Motor neuron (in vitro differentiated cells): ENCODE results near the gene KCTD7. TPM values are rescaled to one million over a fixed set of nuclear protein-coding genes. Genes with fewer than 3 reads are reported as not detected.
"Not testable (repeated sequence)": the region's sequence is repeated elsewhere in the genome, so short reads cannot be mapped to it uniquely, and the experiment has no call there.

Source experiments
- ATAC-seq, 8 experiments: fragments of 200-7000 bp; cut with Tn5 transposase; replicated peaks in 6 of 8; 2 replicates each; pipeline ENCODE4 v1.8.0; 2021; ENCODE audit warnings: mild to moderate bottlenecking in 8 of 8, moderate library complexity in 8 of 8
- H3K27ac ChIP-seq, 2 donors: fragments of 250-450 bp; sonication (Bioruptor Pico); 2 replicates each; pipeline ENCODE4 v1.9.0; 2021; ENCODE audit warnings: antibody characterized with exemption in 2 of 2, mild to moderate bottlenecking in 2 of 2, moderate library complexity in 1 of 2
- H3K4me1 ChIP-seq, 2 donors: fragments of 250-450 bp; sonication (Bioruptor Pico); replicated peaks in 1 of 2; 2 replicates each; pipeline ENCODE4 v1.6.1; 2021; ENCODE audit warnings: antibody characterized with exemption in 2 of 2, mild to moderate bottlenecking in 2 of 2, moderate library complexity in 1 of 2
- H3K4me3 ChIP-seq, 5 donors: fragments of 250-450 bp; sonication (Bioruptor Pico); 2 replicates each; pipeline ENCODE4 v1.9.0; 2021; ENCODE audit warnings: antibody characterized with exemption in 5 of 5, mild to moderate bottlenecking in 5 of 5, moderate library complexity in 4 of 5
- WGBS, 10 experiments: fragments of 450-650 bp; shearing (Covaris generic); methylation state at CpG; one replicate each; pipeline ENCODE4 v1.0.0; 2022; 5-methylcytosine and 5-hydroxymethylcytosine counted together
- in situ Hi-C, 9 experiments: fragments of 400-800 bp; cut with MboI; loops; one replicate each; pipeline ENCODE4 v1.15.0; 2021; ENCODE audit warnings: low sequenced_read_pairs in 9 of 9, low pct_unique_long_range_greater_than_20kb in 2 of 9; ENCODE audit not compliant: unreplicated experiment in 9 of 9
- total RNA-seq, 8 experiments: library from RNA; unstranded; fragments of 300-600 nt; gene quantifications; 2 replicates each; pipeline versions ENCODE4 v1.2.3 to v1.2.4, GENCODE V29; 2022

Gene KCTD7
- total RNA-seq, 8 experiments from 2014 or later: 6.5 to 34.3 (median 21.1) TPM

GRCh38 chr7:66642186-66642585 lies 13.5 kb downstream of the KCTD7 start:
- 67 to 100% (median 100%) methylated on average over 1 to 3 of the region's 3 CpGs; no CpG with 5 or more reads in 2 of the 10 experiments for WGBS, 10 experiments
- Histone ChIP-seq H3K4me1 (no peaks in the 10 kb centered on the region), H3K27ac (no peak overlapping the region), H3K4me3 (no peak overlapping the region)
- no peak for ATAC-seq
- in situ Hi-C loops: no loop called here

DNA sequence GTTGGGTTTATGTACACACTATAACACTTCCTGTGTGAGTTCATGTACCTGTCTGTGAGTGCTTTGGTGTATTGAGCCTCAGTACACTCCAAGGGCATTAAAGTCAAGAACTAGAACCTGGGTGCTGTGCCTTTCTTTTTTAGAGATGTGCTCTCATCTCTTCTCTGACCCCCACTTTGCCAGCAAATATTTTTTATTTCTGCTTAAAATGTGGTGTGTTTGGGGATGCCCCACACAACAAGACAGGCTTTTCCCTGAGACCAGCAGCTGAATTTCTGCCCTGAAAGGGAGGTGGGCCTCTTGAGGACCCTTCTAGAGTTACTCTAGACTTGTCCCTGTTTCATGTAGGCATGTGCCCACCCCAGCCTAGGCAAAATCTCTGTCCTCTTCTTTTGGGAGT lies 14.3 kb downstream of the KCTD7 start:
- no peak for ATAC-seq
- no peaks in the 10 kb centered on the region for H3K4me1 ChIP-seq
- in situ Hi-C loops: no loop called here
- no peak overlapping the region for H3K4me3 ChIP-seq
- no peak overlapping the region for H3K27ac ChIP-seq

DNA sequence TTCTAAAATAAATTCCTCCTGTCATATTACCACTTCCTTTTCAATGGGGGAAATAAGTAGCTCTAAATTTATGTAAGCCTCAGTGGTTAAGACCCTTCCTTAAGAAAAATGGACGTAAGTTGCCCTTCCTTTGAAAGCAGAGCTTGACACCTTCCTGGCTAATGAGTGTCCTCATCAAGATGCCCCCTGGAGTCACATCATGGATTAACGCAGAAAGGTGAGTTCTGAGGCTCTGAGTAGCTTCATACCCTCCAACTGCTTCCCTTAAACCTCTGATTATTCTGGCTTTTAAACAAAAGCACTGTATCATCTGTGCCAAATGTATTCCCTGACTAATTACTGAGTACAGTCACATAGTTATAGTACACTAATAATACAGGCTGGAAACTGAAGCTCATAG lies 14.7 kb downstream of the KCTD7 start:
- H3K4me1 ChIP-seq: no peaks in the 10 kb centered on the region
- 81 to 100% (median 97%) methylated on average over 1 to 2 of the region's 2 CpGs; no CpG with 5 or more reads in 6 of the 10 experiments for WGBS, 10 experiments
- H3K27ac ChIP-seq: no peak overlapping the region
- no peak overlapping the region for H3K4me3 ChIP-seq
- in situ Hi-C loops: no loop called here
- no peak for ATAC-seq

DNA sequence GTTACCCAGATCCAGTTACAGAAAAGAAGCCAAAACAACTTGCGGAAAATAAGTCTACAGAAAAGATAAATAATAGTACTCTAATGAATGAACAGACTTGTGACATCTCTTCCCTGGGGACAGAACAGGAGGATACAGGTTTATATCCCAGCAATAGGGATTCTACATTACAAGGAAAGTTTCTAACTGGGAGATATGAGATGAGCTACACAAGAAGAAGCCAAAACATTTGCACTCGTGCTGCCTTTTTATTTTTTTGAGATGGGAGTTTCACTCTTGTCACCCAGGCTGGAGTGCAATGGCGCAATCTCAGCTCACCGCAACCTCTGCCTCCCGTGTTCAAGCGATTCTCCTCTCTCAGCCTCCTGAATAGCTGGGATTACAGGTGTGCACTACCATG lies 22.3 kb downstream of the KCTD7 start:
- H3K27ac ChIP-seq, ATAC-seq, H3K4me3 ChIP-seq, H3K4me1 ChIP-seq, in situ Hi-C loops: not testable (repeated sequence)
- WGBS, 10 experiments: 48 to 91% (median 77%) methylated on average over 1 to 5 of the region's 6 CpGs; no CpG with 5 or more reads in 3 of the 10 experiments

GRCh38 chr7:66653719-66654274 lies 25.1 kb downstream of the KCTD7 start:
- H3K4me1 ChIP-seq, in situ Hi-C loops: not testable (repeated sequence)
- peak overlapping the region; percentile 72 to 92 (median 76) for H3K4me3 ChIP-seq
- whole genome bisulfite sequencing, 10 experiments: 0 to 40% (median 8%) methylated on average over 1 to 16 of the region's 41 CpGs; no CpG with 5 or more reads in 2 of the 10 experiments
- H3K27ac ChIP-seq: peak overlapping the region; percentile 83 to 90
- peak in 2 of 8 experiments; percentile 1 for ATAC-seq

GRCh38 chr7:66654275-66655112 lies 25.8 kb downstream of the KCTD7 start:
- peak; percentile 83 to 96 (median 95) for ATAC-seq
- Histone ChIP-seq H3K27ac (peak overlapping the region; percentile 83 to 90), H3K4me3 (peak overlapping the region; percentile 72 to 92 (median 76)), H3K4me1 (peaks cover 0 to 4% of the 10 kb centered on the region in 2 donors)
- 0% methylated on average over 1 to 24 of the region's 92 CpGs; no CpG with 5 or more reads in 6 of the 10 experiments for WGBS, 10 experiments
- in situ Hi-C loops: no loop called here

DNA sequence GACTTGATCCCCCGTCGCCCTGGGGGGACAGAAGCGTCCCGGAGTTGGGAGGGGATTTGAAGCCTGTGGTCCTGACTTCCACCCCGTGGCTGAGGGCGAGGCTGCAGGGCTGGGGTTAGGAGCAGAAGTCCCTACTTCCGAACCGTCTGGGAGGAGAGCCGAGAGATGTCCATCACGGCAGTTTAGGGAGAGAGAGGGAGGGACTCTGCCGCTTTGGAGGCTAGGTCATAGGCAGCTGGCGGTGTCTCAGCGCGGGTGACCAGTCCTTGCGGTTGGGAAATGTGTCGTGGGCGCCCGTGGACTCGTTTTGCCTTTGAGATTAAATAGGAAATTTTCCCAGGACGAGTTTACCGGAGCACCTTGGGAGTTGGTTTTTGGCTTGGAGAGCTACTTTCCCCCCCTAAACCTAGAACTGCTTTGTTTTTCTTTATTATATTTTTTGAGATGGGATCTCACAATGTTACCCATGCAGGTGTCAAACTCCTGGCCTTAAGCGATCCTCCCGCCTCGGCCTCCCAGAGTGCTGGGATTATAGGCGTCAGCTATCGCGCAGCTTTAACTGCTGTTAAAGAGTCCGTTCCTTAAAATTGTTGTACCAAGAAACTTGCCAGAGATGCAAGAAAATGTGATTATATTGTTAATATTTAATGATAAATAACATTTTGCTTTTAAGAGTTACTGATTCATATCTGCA lies 26.6 kb downstream of the KCTD7 start:
- peak; percentile 2 to 18 (median 12) for ATAC-seq
- Histone ChIP-seq H3K4me3 (peak overlapping the region; percentile 72 to 92 (median 76)), H3K27ac (peak overlapping the region; percentile 83 to 90)
- in situ Hi-C loops, H3K4me1 ChIP-seq: not testable (repeated sequence)
- WGBS, 10 experiments: 0 to 40% (median 10%) methylated on average over 2 to 10 of the region's 28 CpGs; no CpG with 5 or more reads in 3 of the 10 experiments

- H3K27ac ChIP-seq, in situ Hi-C loops, H3K4me1 ChIP-seq: not testable (repeated sequence)
- H3K4me3 ChIP-seq: peak overlapping the region in 4 of 5 donors; percentile 72 to 92 (median 78)
- WGBS, 10 experiments: 0 to 100% (median 74%) methylated on average over 1 to 7 of the region's 11 CpGs; no CpG with 5 or more reads in 2 of the 10 experiments
- peak in 2 of 8 experiments; percentile 3 to 6 for ATAC-seq
Measured at GRCh38 chr7:66655826-66656485, 27.3 kb downstream of the KCTD7 start.

- no peak overlapping the region for H3K4me3 ChIP-seq
- H3K27ac ChIP-seq: no peak overlapping the region
- in situ Hi-C loops: no loop called here
- peaks cover 0 to 4% of the 10 kb centered on the region in 2 donors for H3K4me1 ChIP-seq
- ATAC-seq: no peak
- 42 to 100% (median 50%) methylated on average over 2 of the region's 2 CpGs; no CpG with 5 or more reads in 1 of the 10 experiments for WGBS, 10 experiments
Measured at GRCh38 chr7:66657798-66658197, 29.1 kb downstream of the KCTD7 start.

- Histone ChIP-seq H3K4me1 (peaks cover 0 to 2% of the 10 kb centered on the region in 2 donors), H3K4me3 (no peak overlapping the region), H3K27ac (no peak overlapping the region)
- WGBS, 10 experiments: 43 to 100% (median 99%) methylated on average over 1 to 6 of the region's 16 CpGs; no CpG with 5 or more reads in 2 of the 10 experiments
- no peak for ATAC-seq
- in situ Hi-C loops: no loop called here
Measured at GRCh38 chr7:66662646-66663264, 34.1 kb downstream of the KCTD7 start.

DNA sequence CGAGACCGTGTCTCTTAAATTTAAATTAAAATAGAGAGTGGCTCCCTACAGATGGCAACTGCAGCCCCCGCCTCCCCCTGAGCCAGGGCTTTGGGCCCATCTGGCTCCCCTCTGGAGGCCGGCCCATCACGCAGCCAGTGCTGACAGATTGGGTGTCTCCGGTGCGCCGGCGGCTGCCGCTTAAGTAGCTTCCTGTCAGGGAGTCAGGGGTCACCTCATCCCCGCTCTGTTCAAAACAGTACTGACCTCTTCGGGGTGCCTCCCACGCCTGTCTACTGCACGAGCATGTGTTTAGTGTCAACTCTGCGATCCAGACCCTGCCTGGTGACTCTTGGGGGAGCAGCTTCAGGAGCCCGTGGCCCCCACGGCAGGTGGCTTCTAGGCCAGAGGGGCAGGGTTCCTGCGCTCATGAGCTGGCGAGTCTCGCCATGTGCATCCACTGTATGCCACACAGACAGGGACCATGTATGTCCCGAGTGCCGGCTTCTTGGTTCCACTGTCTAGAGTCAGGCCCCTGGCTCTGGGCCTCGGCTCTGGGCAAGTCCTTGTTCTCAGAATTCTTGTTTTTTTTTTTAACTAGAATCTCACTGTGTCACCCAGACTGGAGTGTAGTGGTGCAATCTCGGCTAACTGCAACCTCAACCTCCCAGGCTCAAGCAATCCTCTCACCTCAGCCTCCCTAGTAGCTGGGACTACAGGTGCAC lies 36.1 kb downstream of the KCTD7 start:
- peaks cover 0 to 2% of the 10 kb centered on the region in 2 donors for H3K4me1 ChIP-seq
- H3K4me3 ChIP-seq: no peak overlapping the region
- in situ Hi-C loops: no loop called here
- peak overlapping the region in 1 of 2 donors; percentile 58 for H3K27ac ChIP-seq
- ATAC-seq: peak in 5 of 8 experiments; percentile 15 to 75 (median 67)
- 20 to 100% (median 67%) methylated on average over 1 to 3 of the region's 24 CpGs; no CpG with 5 or more reads in 1 of the 10 experiments for WGBS, 10 experiments
